HEK293T (cell line): ENCODE results near the gene FAM13C.

Experiments
- ARNT ChIP-seq: fragments of 450-650 bp; IDR thresholded peaks from 2 replicates; pipeline ENCODE4 v1.6.1; 2017; ENCODE audit warnings: mild to moderate bottlenecking
- BHLHE40 ChIP-seq: fragments of 450-650 bp; IDR thresholded peaks from 2 replicates; pipeline ENCODE4 v1.6.1; 2016; ENCODE audit warnings: mild to moderate bottlenecking, moderate library complexity, borderline replicate concordance
- CTBP1 ChIP-seq: fragments of 450-650 bp; IDR thresholded peaks from 2 replicates; pipeline ENCODE4 v1.6.1; 2016; ENCODE audit warnings: borderline replicate concordance
- FOXA1 ChIP-seq: fragments of 450-650 bp; IDR thresholded peaks from 2 replicates; pipeline ENCODE4 v1.6.1; 2016; ENCODE audit warnings: mild to moderate bottlenecking
- FOXK2 ChIP-seq: fragments of 450-650 bp; IDR thresholded peaks from 2 replicates; pipeline ENCODE4 v1.6.1; 2016; ENCODE audit warnings: mild to moderate bottlenecking
- FOXM1 ChIP-seq: fragments of 450-650 bp; IDR thresholded peaks from 2 replicates; pipeline ENCODE4 v1.6.1; 2017; ENCODE audit warnings: mild to moderate bottlenecking, borderline replicate concordance
- HDGF ChIP-seq: fragments of 450-650 bp; IDR thresholded peaks from 2 replicates; pipeline ENCODE4 v1.6.1; 2017; ENCODE audit warnings: antibody characterized with exemption, borderline replicate concordance
- L3MBTL2 ChIP-seq: fragments of 450-650 bp; conservative IDR thresholded peaks from 2 replicates; pipeline ENCODE4 v1.6.1; 2016; ENCODE audit warnings: mild to moderate bottlenecking
- PKNOX1 ChIP-seq: fragments of 450-650 bp; IDR thresholded peaks from 2 replicates; pipeline ENCODE4 v1.6.1; 2016
- SP1 ChIP-seq: fragments of 450-650 bp; IDR thresholded peaks from 2 replicates; pipeline ENCODE4 v1.6.1; 2017
- SUZ12 ChIP-seq: fragments of 450-650 bp; IDR thresholded peaks from 2 replicates; pipeline ENCODE4 v1.6.1; 2016; ENCODE audit warnings: mild to moderate bottlenecking
- TARDBP ChIP-seq: fragments of 450-650 bp; IDR thresholded peaks from 2 replicates; pipeline ENCODE4 v1.6.1; 2016
- ZNF384 ChIP-seq: fragments of 450-650 bp; IDR thresholded peaks from 2 replicates; pipeline ENCODE4 v1.6.1; 2016

- no peak for TF ChIP-seq SP1
- no peak for TF ChIP-seq FOXA1
- TF ChIP-seq BHLHE40 = no peak
- no peak for TF ChIP-seq SUZ12
- TF ChIP-seq L3MBTL2 = no peak
- no peak for TF ChIP-seq FOXK2
- TF ChIP-seq ARNT = no peak
- TF ChIP-seq PKNOX1 = no peak
- no peak for TF ChIP-seq FOXM1
- no peak for TF ChIP-seq ZNF384
- TF ChIP-seq HDGF = no peak
- no peak for TF ChIP-seq TARDBP
- TF ChIP-seq CTBP1 = no peak
These were observed 80.5 kb downstream of the FAM13C start for GRCh38 chr10:59281861-59282260.
